ENCODE data around the gene TEAD1. TPM values are rescaled to one million over a fixed set of nuclear protein-coding genes. Genes with fewer than 3 reads are reported as not detected.

TEAD1 gene
- total and polyA plus RNA-seq, 8 donors, result 5.9 to 35.1 (median 22.0) TPM

- WGBS, 2 donors, result 95% methylated on average over 4 of the region's 4 CpGs
- intact Hi-C loops (cut with DNase I), result no loop called here
- FAIRE-seq, result no peak
Measured at GRCh38 chr11:12712132-12712531, 37.9 kb downstream of the TEAD1 start.

DNA sequence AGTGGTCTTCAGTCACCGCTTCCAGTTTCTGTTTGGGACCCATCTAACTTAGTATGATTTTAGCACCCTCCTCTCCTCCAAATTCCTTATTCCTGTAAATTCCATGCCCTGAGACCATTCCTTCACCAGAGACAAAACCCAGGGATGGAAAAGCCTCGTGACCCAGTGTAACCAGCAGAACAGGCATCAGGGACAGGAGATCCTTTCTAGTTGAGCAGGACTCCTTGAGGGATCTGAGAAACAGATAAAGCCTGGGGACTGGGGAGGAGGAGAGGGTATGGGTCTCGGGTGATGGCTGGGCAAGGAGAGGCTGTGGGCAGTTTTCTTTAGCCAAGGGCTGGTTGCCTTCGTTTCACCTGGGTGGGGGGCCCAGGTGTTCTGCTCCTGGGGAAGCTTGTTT lies 40.9 kb downstream of the TEAD1 start:
- no peak overlapping the region for H3K4me3 ChIP-seq
- no peak for ATAC-seq
- intact Hi-C loops (cut with DNase I), result no loop called here
- H3K9me3 ChIP-seq, result no peaks in the 10 kb centered on the region
- H3K4me1 ChIP-seq, result no peaks in the 10 kb centered on the region
- no peak for FAIRE-seq
- 88 to 90% methylated on average over 4 of the region's 4 CpGs for WGBS, 2 donors
- H3K27ac ChIP-seq, result no peak overlapping the region
- TF ChIP-seq, protein P1, sequence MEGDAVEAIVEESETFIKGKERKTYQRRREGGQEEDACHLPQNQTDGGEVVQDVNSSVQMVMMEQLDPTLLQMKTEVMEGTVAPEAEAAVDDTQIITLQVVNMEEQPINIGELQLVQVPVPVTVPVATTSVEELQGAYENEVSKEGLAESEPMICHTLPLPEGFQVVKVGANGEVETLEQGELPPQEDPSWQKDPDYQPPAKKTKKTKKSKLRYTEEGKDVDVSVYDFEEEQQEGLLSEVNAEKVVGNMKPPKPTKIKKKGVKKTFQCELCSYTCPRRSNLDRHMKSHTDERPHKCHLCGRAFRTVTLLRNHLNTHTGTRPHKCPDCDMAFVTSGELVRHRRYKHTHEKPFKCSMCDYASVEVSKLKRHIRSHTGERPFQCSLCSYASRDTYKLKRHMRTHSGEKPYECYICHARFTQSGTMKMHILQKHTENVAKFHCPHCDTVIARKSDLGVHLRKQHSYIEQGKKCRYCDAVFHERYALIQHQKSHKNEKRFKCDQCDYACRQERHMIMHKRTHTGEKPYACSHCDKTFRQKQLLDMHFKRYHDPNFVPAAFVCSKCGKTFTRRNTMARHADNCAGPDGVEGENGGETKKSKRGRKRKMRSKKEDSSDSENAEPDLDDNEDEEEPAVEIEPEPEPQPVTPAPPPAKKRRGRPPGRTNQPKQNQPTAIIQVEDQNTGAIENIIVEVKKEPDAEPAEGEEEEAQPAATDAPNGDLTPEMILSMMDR (IDR thresholded peaks at IDR 0.05), result no peak
- no peaks in the 10 kb centered on the region for H3K36me3 ChIP-seq
- no peaks in the 10 kb centered on the region for H3K27me3 ChIP-seq
- DNase-seq, result no peak

More at GRCh38 chr11:12712132-12712531, 37.9 kb downstream of the TEAD1 start:
- ATAC-seq (no peak), DNase-seq (no peak)
- no peaks in the 10 kb centered on the region for H3K27me3 ChIP-seq
- TF ChIP-seq, protein P1 (IDR thresholded peaks at IDR 0.05), result no peak
- H3K4me3 ChIP-seq, result no peak overlapping the region
- H3K36me3 ChIP-seq, result no peaks in the 10 kb centered on the region
- H3K27ac ChIP-seq, result no peak overlapping the region
- no peaks in the 10 kb centered on the region for H3K9me3 ChIP-seq
- H3K4me1 ChIP-seq, result peaks cover 6 to 12% (median 10%) of the 10 kb centered on the region in 3 donors

DNA sequence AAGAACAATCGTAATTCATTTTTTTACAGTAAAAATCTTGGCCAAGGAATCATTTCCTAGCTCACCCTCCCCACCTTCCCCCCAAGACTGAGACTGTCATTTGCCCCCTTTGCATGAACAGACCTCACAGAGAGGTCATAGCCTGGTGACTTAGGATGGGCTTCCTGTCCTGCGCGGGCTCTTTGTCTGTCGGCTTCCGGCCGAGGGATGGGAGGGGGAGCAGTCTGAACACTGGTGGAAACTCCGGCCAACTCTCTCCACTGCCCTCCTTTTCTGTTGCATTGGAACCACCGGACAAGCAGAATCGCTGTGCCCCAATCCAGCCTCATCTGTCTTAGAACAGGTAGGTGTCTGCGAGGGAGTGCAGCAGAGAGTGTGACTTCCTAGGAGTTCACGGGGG lies 41.7 kb downstream of the TEAD1 start:
- no peaks in the 10 kb centered on the region for H3K36me3 ChIP-seq
- DNase-seq (no peak), ATAC-seq (no peak), FAIRE-seq (no peak)
- no peaks in the 10 kb centered on the region for H3K4me1 ChIP-seq
- no peak overlapping the region for H3K27ac ChIP-seq
- intact Hi-C loops (cut with DNase I), result no loop called here
- no peaks in the 10 kb centered on the region for H3K9me3 ChIP-seq
- H3K27me3 ChIP-seq, result no peaks in the 10 kb centered on the region
- H3K4me3 ChIP-seq, result no peak overlapping the region
- TF ChIP-seq, protein P1 (IDR thresholded peaks at IDR 0.05), result no peak
- 83 to 89% methylated on average over 11 of the region's 11 CpGs for WGBS, 2 donors

DNA sequence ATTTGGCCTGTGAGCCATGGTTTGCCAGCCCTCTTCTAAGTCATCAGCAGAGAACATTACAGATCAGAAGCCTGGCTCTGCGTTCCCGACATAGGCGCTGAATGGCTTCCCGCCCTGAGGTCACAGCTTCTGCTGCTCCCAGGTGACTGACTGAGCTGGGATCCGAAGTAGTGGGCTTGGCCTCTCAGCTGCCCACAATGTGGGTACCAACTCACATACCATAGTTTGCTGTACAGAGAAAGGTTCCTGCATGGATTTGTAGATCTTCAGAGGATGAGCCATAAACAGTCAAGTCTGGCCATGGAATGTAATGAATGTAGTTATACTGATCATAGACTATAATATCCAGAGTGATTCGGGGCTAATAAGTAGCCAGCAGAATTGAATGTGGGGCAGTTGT lies 42.6 kb downstream of the TEAD1 start:
- FAIRE-seq (no peak), ATAC-seq (peak in 1 of 4 donors; percentile 17), DNase-seq (no peak)
- Histone ChIP-seq H3K27me3 (no peaks in the 10 kb centered on the region), H3K4me3 (no peak overlapping the region), H3K4me1 (no peaks in the 10 kb centered on the region), H3K9me3 (no peaks in the 10 kb centered on the region), H3K27ac (no peak overlapping the region), H3K36me3 (no peaks in the 10 kb centered on the region)
- intact Hi-C loops (cut with DNase I), result no loop called here
- TF ChIP-seq, protein P1 (IDR thresholded peaks at IDR 0.05), result no peak
- WGBS, 2 donors, result 85% methylated on average over 6 of the region's 6 CpGs

- FAIRE-seq (no peak), DNase-seq (no peak), ATAC-seq (no peak)
- Histone ChIP-seq H3K36me3 (no peaks in the 10 kb centered on the region), H3K4me1 (peaks cover 0 to 2% (median 0%) of the 10 kb centered on the region in 3 donors), H3K27me3 (no peaks in the 10 kb centered on the region), H3K4me3 (no peak overlapping the region), H3K9me3 (no peaks in the 10 kb centered on the region), H3K27ac (no peak overlapping the region)
- WGBS, 2 donors, result 87 to 93% methylated on average over 5 of the region's 5 CpGs
- TF ChIP-seq, protein P1 (IDR thresholded peaks at IDR 0.05), result no peak
- intact Hi-C loops (cut with DNase I), result no loop called here
Measured at GRCh38 chr11:12717851-12718291, 43.6 kb downstream of the TEAD1 start.
